H1 (cell line): ENCODE results near the gene DOCK1. TPM values are rescaled to one million over a fixed set of nuclear protein-coding genes. Genes with fewer than 3 reads are reported as not detected.

Source experiments
- CTCF ChIA-PET: fragments of 300-600 bp; sonication (Branson Sonifier 250); formaldehyde crosslinking; loops from one replicate; lab custom pipeline; 2021; ENCODE audit not compliant: partially characterized antibody; lab: Charles Lee
- POLR2A ChIA-PET: fragments of 300-600 bp; sonication (Branson Sonifier 250); formaldehyde crosslinking; loops from one replicate; lab custom pipeline; 2021; ENCODE audit warnings: inconsistent platforms; ENCODE audit not compliant: partially characterized antibody; lab: Charles Lee
- DNase-seq, 2 experiments: peaks; one replicate each; pipeline versions ENCODE4 v3.0.0 to v3.0.0-alpha.2; 2010 to 2022; ENCODE audit warnings: low spot score in 2 of 2, low read depth in 1 of 2, mixed read lengths in 1 of 2
- FAIRE-seq: peaks from 2 replicates; lab custom pipeline; 2011; peaks lifted over from hg19 to GRCh38; lab: Jason Lieb, UNC
- H2AFZ ChIP-seq: 2 replicates; pipeline ENCODE4 v1.8.1; 2012; ENCODE audit warnings: low read length, inconsistent platforms
- H2AK5ac ChIP-seq: 2 replicates; pipeline ENCODE4 v1.6.1; 2013; ENCODE audit warnings: low read depth, low read length
- H2BK120ac ChIP-seq: replicated peaks from 2 replicates; pipeline ENCODE3; 2013; ENCODE audit warnings: low read depth, low read length, inconsistent platforms
- H2BK12ac ChIP-seq: 2 replicates; pipeline ENCODE4 v1.6.1; 2013; ENCODE audit warnings: low read depth, low read length
- H2BK15ac ChIP-seq: 2 replicates; pipeline ENCODE4 v1.6.1; 2013; ENCODE audit warnings: low read length
- H2BK20ac ChIP-seq: 2 replicates; pipeline ENCODE4 v1.6.1; 2013; ENCODE audit warnings: low read length
- H2BK5ac ChIP-seq: 2 replicates; pipeline ENCODE4 v1.6.1; 2013; ENCODE audit warnings: low read depth, low read length
- H3K14ac ChIP-seq: 2 replicates; pipeline ENCODE4 v1.6.1; 2013; ENCODE audit warnings: inconsistent platforms; ENCODE audit not compliant: insufficient read length
- H3K18ac ChIP-seq: 2 replicates; pipeline ENCODE4 v1.6.1; 2013; ENCODE audit warnings: low read length; ENCODE audit errors: extremely low read depth
- H3K23ac ChIP-seq: 2 replicates; pipeline ENCODE4 v1.6.1; 2013; ENCODE audit warnings: inconsistent platforms; ENCODE audit not compliant: insufficient read length
- H3K23me2 ChIP-seq: 2 replicates; pipeline ENCODE4 v1.6.1; 2013; ENCODE audit warnings: low read depth, low read length
- H3K27ac ChIP-seq: 2 replicates; pipeline ENCODE4 v1.6.1; 2011; ENCODE audit warnings: low read depth, low read length, inconsistent platforms
- H3K27me3 ChIP-seq, 4 experiments: replicated peaks in 1 of 4; 1 replicate in 1 of 4; 2 replicates in 3 of 4; pipeline versions ENCODE4 v1.6.1 to v1.8.1; 2011 to 2013; ENCODE audit warnings: low read length in 3 of 4, mild to moderate bottlenecking in 3 of 4, inconsistent platforms in 2 of 4, mixed read lengths in 2 of 4, moderate library complexity in 1 of 4; ENCODE audit not compliant: control insufficient read depth in 3 of 4, insufficient read depth in 3 of 4; ENCODE audit errors: extremely low read depth in 1 of 4
- H3K36me3 ChIP-seq, 4 experiments: 2 replicates each; pipeline versions ENCODE4 v1.6.1 to v1.8.1; 2011 to 2013; ENCODE audit warnings: mild to moderate bottlenecking in 4 of 4, low read length in 3 of 4, moderate library complexity in 2 of 4, control low read depth in 1 of 4, inconsistent platforms in 1 of 4; ENCODE audit not compliant: insufficient read depth in 4 of 4, control insufficient read depth in 2 of 4
- H3K4ac ChIP-seq: replicated peaks from 2 replicates; pipeline ENCODE3; 2013; ENCODE audit warnings: low read length, low read depth, mixed read lengths, inconsistent platforms; ENCODE audit not compliant: insufficient read length
- H3K4me1 ChIP-seq, 4 experiments: replicated peaks in 1 of 4; 1 replicate in 1 of 4; 2 replicates in 3 of 4; pipeline versions ENCODE4 v1.6.1 to v1.8.1; 2011 to 2013; ENCODE audit warnings: low read length in 3 of 4, inconsistent platforms in 2 of 4, mixed read lengths in 1 of 4; ENCODE audit not compliant: insufficient read depth in 4 of 4, control insufficient read depth in 3 of 4
- H3K4me2 ChIP-seq, 2 experiments: 2 replicates each; pipeline versions ENCODE4 v1.6.1 to v1.8.1; 2011 to 2013; ENCODE audit warnings: low read depth in 2 of 2, low read length in 2 of 2, control low read depth in 1 of 2, inconsistent platforms in 1 of 2, mild to moderate bottlenecking in 1 of 2; ENCODE audit not compliant: insufficient read depth in 1 of 2
- H3K4me3 ChIP-seq, 4 experiments: fragments of 200-600, 300-600 bp in 1 of 4; sonication (generic), shearing (Covaris generic), sonication (Bioruptor Twin) in 1 of 4; 2 replicates each; pipeline versions ENCODE4 v1.5.1 to v1.8.1; 2011 to 2016; ENCODE audit warnings: low read length in 4 of 4, low read depth in 3 of 4, control low read depth in 2 of 4, inconsistent platforms in 2 of 4, mild to moderate bottlenecking in 2 of 4, mixed read lengths in 1 of 4, moderate library complexity in 1 of 4; ENCODE audit not compliant: insufficient read depth in 2 of 4; ENCODE audit errors: extremely low read depth in 1 of 4
- H3K56ac ChIP-seq: replicated peaks from 2 replicates; pipeline ENCODE3; 2013; ENCODE audit warnings: low read depth, mild to moderate bottlenecking, mixed read lengths, low read length, inconsistent platforms; ENCODE audit not compliant: insufficient read length
- H3K79me1 ChIP-seq: 2 replicates; pipeline ENCODE4 v1.6.1; 2013; ENCODE audit warnings: low read depth, low read length, control low read depth
- H3K79me2 ChIP-seq, 2 experiments: 2 replicates each; pipeline versions ENCODE4 v1.6.1 to v1.8.1; 2012 to 2013; ENCODE audit warnings: low read length in 2 of 2, mild to moderate bottlenecking in 2 of 2, inconsistent platforms in 1 of 2; ENCODE audit not compliant: insufficient read depth in 2 of 2, control insufficient read depth in 1 of 2
- H3K9ac ChIP-seq, 4 experiments: replicated peaks in 1 of 4; 1 replicate in 1 of 4; 2 replicates in 3 of 4; pipeline versions ENCODE4 v1.6.1 to v1.8.1; 2011 to 2013; ENCODE audit warnings: low read depth in 3 of 4, low read length in 3 of 4, control low read depth in 2 of 4, mild to moderate bottlenecking in 2 of 4, moderate library complexity in 2 of 4, inconsistent platforms in 1 of 4; ENCODE audit errors: extremely low read depth in 1 of 4
- H3K9me3 ChIP-seq, 2 experiments: 2 replicates each; pipeline versions ENCODE4 v1.6.1 to v1.8.1; 2012 to 2013; ENCODE audit warnings: mild to moderate bottlenecking in 2 of 2, moderate library complexity in 2 of 2, control low read depth in 1 of 2, inconsistent platforms in 1 of 2, low read depth in 1 of 2, low read length in 1 of 2, mixed read lengths in 1 of 2; ENCODE audit not compliant: insufficient read depth in 2 of 2
- H4K20me1 ChIP-seq, 2 experiments: replicated peaks in 1 of 2; 2 replicates each; pipeline versions ENCODE3 to v1.8.1; 2011 to 2013; ENCODE audit warnings: inconsistent platforms in 2 of 2, low read length in 2 of 2, mild to moderate bottlenecking in 1 of 2; ENCODE audit not compliant: insufficient read depth in 2 of 2, control insufficient read depth in 1 of 2
- H4K5ac ChIP-seq: 2 replicates; pipeline ENCODE4 v1.6.1; 2013; ENCODE audit warnings: low read length, low read depth, mixed read lengths, inconsistent platforms; ENCODE audit not compliant: insufficient read length
- H4K8ac ChIP-seq: 2 replicates; pipeline ENCODE4 v1.8.0; 2013; ENCODE audit warnings: mild to moderate bottlenecking, moderate library complexity, low read length, inconsistent platforms; ENCODE audit not compliant: insufficient read depth; ENCODE audit errors: extremely low read depth
- H4K91ac ChIP-seq: replicated peaks from 2 replicates; pipeline ENCODE3; 2013; ENCODE audit warnings: low read length, mixed read lengths, inconsistent platforms; ENCODE audit not compliant: insufficient read length
- ASH2L ChIP-seq: fragments of 200-600, 300-600 bp; sonication (generic); IDR thresholded peaks from one replicate; pipeline ENCODE4 v1.7.1; 2017; ENCODE audit warnings: low read length
- SP4 ChIP-seq: IDR thresholded peaks from 2 replicates; pipeline ENCODE4 v1.6.1; 2012; ENCODE audit warnings: low read length, inconsistent platforms
- WGBS, 2 experiments: shearing (Covaris generic) in 1 of 2; methylation state at CpG; one replicate each; pipeline versions ENCODE4 v1.1.6 to v1.1.7; 2013 to 2015; ENCODE audit warnings: low lambda C conversion rate in 2 of 2, mixed read lengths in 2 of 2, inconsistent platforms in 1 of 2, low coverage in 1 of 2, missing lambda C conversion rate in 1 of 2; ENCODE audit not compliant: insufficient replicate concordance in 2 of 2, insufficient coverage in 1 of 2, insufficient read length in 1 of 2; ENCODE audit errors: extremely low coverage in 1 of 2, missing lambda C conversion rate in 1 of 2; 5-methylcytosine and 5-hydroxymethylcytosine counted together
- polyA plus RNA-seq, 7 experiments: library from polyadenylated mRNA; depleted of rRNA in 3 of 7; stranded (reverse) in 5 of 7; unstranded in 2 of 7; fragments of >200 nt in 5 of 7; fragments of 200-250 nt in 2 of 7; gene quantifications; 1 replicate in 5 of 7; 2 replicates in 1 of 7; 4 replicates in 1 of 7; pipeline versions ENCODE4 v1.2.1 to v1.2.3, GENCODE V29; 2011 to 2013; ENCODE audit warnings: missing spikeins in 2 of 7, mixed read lengths in 2 of 7
- total RNA-seq: library from RNA; stranded (reverse); fragmentation: NEBNext Ultra II Directional; extraction: Animal tissue kit (Norgen Biotek cat#: 25700); gene quantifications from 2 replicates; pipeline ENCODE4 v1.2.1, GENCODE V29; 2021

Gene DOCK1
- total and polyA plus RNA-seq, 2 of the 8 experiments (the other 6 are each of a cell fraction or from before 2014, with no cell fraction given): 11.6 to 53.0 TPM

GRCh38 chr10:127029061-127029460 lies 123.8 kb downstream of the DOCK1 start:
- Histone ChIP-seq H3K4me2 (no peak overlapping the region), H3K4me1 (no peaks in the 10 kb centered on the region), H3K4ac (no peak overlapping the region), H4K8ac (no peak overlapping the region), H3K23me2 (no peaks in the 10 kb centered on the region), H3K27me3 (no peaks in the 10 kb centered on the region), H4K5ac (no peak overlapping the region), H3K27ac (no peak overlapping the region), H2BK20ac (no peak overlapping the region), H2AK5ac (no peak overlapping the region), H3K9me3 (no peaks in the 10 kb centered on the region), H2BK12ac (no peak overlapping the region), H3K23ac (no peak overlapping the region), H2AFZ (no peak overlapping the region), H2BK15ac (no peak overlapping the region), H3K18ac (no peak overlapping the region), H3K79me1 (no peaks in the 10 kb centered on the region; the same call in 1 of the 2 replicates), H4K91ac (no peak overlapping the region), H3K4me3 (no peak overlapping the region), H2BK120ac (no peak overlapping the region), H3K36me3 (peaks cover 12 to 54% (median 38%) of the 10 kb centered on the region in 4 experiments; a peak in 7 of 8 replicates), H3K9ac (no peak overlapping the region), H2BK5ac (no peak overlapping the region), H3K79me2 (no peaks in the 10 kb centered on the region), H3K14ac (no peak overlapping the region), H3K56ac (no peak overlapping the region), H4K20me1 (peaks cover 0 to 5% of the 10 kb centered on the region in 2 experiments)
- ChIA-PET POLR2A (interaction anchor here (1.1 kb wide), 1 partner anchor 112 kb away, joined by 3 read pairs; no protein-coding TSS in a partner anchor), CTCF (interaction anchor here (1.2 kb wide), 1 partner anchor 9 kb away, joined by 4 read pairs; no protein-coding TSS in a partner anchor)
- no peak for FAIRE-seq
- DNase-seq: no peak
- 94% methylated on average over 8 of the region's 8 CpGs; no CpG with 5 or more reads in 1 of the 2 experiments for WGBS, 2 experiments
- TF ChIP-seq ASH2L (no peak), SP4 (no peak)
